CD1c-positive myeloid dendritic cell (primary cell): Measurements from ENCODE around the gene PRELID3B.
A peak's percentile ranks its signal among the peaks of the same experiment; 100 is the strongest.

Experiments
- DNase-seq: peaks from one replicate; pipeline ENCODE4 v3.0.0-alpha.2; 2016; ENCODE audit errors: extremely low spot score

The PRELID3B gene

DNA sequence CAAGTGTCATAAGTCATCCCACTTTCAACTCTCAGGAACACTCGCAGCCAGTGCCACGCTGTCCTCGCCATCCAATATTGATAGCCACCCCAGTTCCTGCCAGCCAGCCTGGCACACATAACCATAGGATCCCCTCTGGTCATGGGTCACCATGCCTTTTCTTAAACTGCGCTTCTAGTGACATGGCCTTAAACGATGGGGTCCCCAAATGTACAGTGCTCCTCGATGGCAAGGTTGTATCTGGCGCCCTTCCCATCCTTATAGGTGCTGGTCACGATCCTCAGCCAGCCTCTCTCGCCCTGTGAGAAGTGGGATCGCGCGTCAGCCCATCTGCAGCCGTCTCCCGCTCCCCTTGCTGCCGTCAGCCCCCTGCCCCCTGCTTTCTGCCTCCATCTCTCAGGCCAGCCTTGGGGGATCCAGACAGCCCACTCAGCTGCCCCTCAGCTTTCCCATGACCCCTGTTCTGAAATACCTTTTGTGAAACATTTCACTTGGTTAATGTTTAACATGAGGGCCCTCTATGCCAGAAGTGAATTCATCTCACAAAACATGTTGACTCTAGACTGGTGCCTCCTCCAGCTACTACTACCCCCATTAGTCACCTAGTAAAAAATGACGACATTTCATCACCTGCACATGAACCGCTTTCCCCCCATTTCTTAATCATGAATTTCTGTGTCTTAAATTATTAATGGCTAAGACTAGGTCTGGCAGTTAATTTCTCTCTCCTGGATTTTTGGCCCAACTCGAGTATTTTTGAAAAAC is 46.9 kb downstream of the PRELID3B start:
- no peak for DNase-seq

DNA sequence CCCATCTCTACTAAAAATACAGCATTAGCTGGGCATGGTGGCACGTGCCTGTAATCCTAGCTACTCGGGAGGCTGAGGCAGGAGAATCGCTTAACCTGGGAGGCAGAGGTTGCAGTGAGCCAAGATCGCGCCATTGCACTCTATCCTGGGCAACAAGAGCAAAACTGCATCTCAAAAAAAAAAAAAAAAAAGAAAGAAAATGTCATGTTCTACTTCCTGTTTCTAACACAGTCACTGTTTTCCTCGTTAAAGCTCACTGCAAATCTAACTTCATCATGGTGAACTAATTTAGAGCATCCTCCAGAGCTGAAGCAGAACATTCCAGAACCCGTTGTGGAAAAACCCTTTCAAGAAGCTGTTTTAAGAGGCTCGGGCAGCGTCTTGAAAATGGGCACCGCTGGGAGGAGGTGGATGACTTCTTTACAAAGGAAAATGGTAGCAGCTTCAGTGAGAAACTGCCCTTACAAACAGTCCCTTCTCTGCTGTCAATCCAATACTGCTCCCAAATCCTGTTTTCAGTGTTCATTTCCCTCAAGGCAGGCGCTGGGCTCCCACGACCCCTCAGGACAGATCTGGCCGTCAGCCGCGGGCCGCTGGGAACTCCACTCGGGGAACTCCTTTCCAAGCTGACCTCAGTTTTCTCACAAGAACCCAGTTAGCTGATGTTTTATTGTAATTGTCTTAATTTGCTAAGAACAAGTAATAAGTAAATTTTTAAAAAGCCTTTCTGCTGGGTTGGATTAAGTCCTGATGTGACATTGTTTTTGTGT is 48.0 kb downstream of the PRELID3B start:
- no peak for DNase-seq

GRCh38 chr20:58993332-58994248 is 49.0 kb downstream of the PRELID3B start:
- no peak for DNase-seq

- DNase-seq: no peak
Observed at GRCh38 chr20:58992911-58993310, 49.7 kb downstream of the PRELID3B start.

DNA sequence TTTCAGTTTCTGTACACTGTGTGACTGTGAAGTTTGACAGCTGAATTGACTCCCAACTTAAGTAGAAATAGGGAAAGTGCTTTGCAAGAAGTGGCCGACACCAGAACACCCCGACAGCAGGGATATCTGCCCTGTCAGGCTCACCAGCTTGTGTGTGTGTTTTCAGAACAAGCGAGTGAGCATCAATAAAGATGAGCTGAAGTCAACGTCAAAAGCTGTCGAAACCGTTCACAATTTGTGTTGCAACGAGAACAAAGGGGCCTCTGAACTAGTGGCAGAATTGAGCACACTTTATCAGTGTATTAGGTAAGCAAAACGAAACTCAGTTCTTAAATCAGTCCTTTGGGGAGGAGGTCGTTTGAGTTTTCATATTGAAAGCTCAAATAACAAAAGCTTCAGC is 50.9 kb downstream of the PRELID3B start:
- no peak for DNase-seq

- no peak for DNase-seq
Observed at GRCh38 chr20:58990651-58991445, 51.7 kb downstream of the PRELID3B start.

GRCh38 chr20:58989196-58989595 is 53.4 kb downstream of the PRELID3B start:
- no peak for DNase-seq

GRCh38 chr20:58988565-58988882 is 54.1 kb downstream of the PRELID3B start:
- no peak for DNase-seq

DNA sequence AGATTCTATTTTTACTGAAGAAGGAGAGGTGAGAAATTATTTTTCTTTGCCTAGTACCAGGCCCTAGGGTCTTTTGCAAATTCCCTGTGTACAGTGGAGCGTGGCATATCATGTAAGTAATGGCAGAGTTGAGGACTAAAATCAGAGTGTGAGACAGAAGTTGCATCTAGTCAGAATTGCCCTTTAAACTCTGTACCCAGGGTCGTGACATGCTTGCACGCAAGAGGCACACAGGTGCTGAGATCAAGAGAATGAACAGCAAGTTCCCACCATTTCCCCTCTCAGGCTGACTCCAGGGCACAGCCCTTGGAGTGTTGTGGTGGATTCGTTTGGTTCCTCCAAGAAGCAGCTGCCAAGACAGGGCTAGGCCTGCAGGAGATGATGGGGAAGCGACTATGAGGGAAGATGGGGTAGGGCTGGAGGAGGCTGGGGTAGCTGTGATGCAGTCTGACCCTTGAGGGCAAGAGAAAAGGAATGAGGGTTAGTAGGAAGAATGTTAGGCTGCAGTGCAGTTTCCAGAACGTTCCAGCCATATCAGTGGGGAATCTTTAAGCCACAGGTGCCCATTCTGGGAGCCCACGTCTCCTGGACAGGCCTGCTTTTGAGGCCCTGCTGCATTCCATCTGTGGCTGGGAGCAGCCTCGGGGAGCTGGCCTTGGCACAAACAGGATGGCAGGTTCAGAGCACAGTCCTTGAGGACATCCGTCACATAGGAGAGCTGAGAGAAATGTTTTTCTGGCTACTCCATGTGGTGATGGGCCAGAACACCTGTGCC is 54.6 kb downstream of the PRELID3B start:
- no peak for DNase-seq

GRCh38 chr20:58986968-58987517 is 55.5 kb downstream of the PRELID3B start:
- no peak for DNase-seq

DNA sequence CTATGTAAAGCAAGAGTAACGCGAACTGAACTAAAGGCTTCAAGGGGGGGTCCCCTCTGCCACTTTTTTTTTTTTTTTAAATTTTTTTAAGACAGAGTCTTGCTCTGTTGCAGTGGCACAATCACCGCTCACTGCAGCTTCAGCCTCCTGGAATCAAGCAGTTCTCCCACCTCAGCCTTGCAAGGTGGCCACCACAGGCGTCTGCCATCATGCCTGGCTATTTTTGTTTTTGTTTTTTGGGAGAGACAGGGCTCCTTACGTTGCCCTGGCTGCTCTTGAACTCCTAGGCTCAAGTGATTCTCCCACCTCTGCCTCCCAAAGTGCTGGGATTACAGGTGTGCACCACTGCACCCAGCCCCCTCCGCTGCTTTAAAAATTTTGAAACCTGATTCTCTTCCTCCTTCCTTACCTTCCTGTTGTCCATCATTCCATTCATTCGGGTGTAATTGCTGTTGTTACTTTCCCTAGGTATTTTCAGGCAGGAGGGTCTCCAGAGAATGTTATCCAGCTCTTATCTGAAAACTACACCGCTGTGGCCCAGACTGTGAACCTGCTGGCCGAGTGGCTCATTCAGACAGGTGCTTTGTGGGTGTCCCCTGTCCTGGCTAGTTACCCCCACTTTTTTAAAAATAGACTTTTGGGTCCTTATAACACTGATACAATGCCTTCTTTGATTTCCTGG is 56.2 kb downstream of the PRELID3B start:
- DNase-seq: no peak

DNA sequence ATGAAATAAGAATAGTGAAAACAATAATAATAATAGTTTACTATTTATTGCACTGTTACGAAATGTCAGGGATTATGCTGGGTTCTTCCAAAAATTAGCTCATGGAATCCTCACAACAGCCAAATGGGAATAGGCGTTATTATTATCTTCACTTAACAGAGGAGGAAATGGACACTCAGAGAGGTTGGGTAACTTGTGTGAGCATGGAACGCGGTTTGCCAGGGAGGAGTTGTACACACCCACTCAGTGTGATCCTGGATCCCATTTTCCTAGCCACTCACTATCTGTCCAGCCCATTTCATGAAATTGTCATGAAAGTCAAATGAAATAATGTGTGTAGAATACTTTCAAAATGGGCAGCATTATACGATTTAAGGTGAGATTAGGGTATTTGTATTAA is 56.9 kb downstream of the PRELID3B start:
- peak; percentile 9 for DNase-seq

DNA sequence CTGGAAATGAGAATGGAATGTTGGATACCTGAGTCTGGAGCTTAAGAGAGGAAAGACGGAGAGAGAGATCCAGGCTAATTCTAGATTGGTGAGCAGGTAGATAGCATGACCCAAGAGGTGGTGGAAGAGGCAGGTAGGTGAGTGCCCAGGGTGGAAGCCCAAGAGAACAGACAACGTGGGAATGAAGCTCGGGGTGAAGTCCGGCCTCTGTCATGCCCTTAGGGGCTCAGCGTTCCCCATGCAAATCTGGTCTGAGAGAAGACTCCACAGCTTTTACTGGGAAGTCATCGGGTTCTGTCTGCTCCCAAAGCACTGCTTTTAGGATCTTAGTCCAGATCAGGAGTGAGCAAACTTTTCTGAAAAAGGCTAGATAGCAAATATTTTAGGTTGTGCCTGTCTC is 57.9 kb downstream of the PRELID3B start:
- DNase-seq: no peak
